Tibial artery (tissue), 4 donors: ENCODE data around the gene WIZ.

Source experiments
- DNase-seq, 2 donors: peaks; one replicate each; pipeline ENCODE4 v3.0.0-alpha.2; 2019
- H3K27ac ChIP-seq, 2 donors: fragments of 200-600 bp; sonication (generic) in 1 of 2; 1 replicate in 1 of 2; 2 replicates in 1 of 2; pipeline ENCODE4 v1.5.1; 2018 to 2019; ENCODE audit warnings: mild to moderate bottlenecking in 1 of 2
- H3K27me3 ChIP-seq, 2 donors: fragments of 200-600 bp; sonication (generic) in 1 of 2; one replicate each; pipeline versions ENCODE4 v1.5.1 to v1.6.0; 2016 to 2019
- H3K36me3 ChIP-seq, 3 donors: fragments of 200-600 bp; sonication (generic) in 2 of 3; one replicate each; pipeline ENCODE4 v1.5.1; 2016 to 2019; ENCODE audit warnings: mild to moderate bottlenecking in 2 of 3
- H3K4me1 ChIP-seq, 4 donors: fragments of 200-600 bp; sonication (generic) in 2 of 4; 1 replicate in 3 of 4; 2 replicates in 1 of 4; pipeline ENCODE4 v1.5.1; 2016 to 2019
- H3K4me3 ChIP-seq, 2 donors: fragments of 200-600 bp; sonication (generic) in 1 of 2; 1 replicate in 1 of 2; 2 replicates in 1 of 2; pipeline ENCODE4 v1.5.1; 2018 to 2019; ENCODE audit warnings: mild to moderate bottlenecking in 2 of 2
- H3K9me3 ChIP-seq, 3 donors: fragments of 200-600 bp; sonication (generic) in 1 of 3; one replicate each; pipeline ENCODE4 v1.5.1; 2016 to 2019
- intact Hi-C: fragments of 100-400 bp; cut with DNase I; formaldehyde crosslinking; loops from one replicate; pipeline ENCODE4 v1.15.0; 2023; ENCODE audit warnings: low total_unique reads
- TF ChIP-seq, protein P1 (sequence below), 2 experiments: fragments of 200-600 bp in 1 of 2; fragments of 450-650 bp in 1 of 2; IDR thresholded peaks; one replicate each; pipeline ENCODE4 v1.5.1; 2017 to 2019; ENCODE audit warnings: antibody characterized with exemption in 2 of 2, mild to moderate bottlenecking in 1 of 2, moderate library complexity in 1 of 2

WIZ gene

DNA sequence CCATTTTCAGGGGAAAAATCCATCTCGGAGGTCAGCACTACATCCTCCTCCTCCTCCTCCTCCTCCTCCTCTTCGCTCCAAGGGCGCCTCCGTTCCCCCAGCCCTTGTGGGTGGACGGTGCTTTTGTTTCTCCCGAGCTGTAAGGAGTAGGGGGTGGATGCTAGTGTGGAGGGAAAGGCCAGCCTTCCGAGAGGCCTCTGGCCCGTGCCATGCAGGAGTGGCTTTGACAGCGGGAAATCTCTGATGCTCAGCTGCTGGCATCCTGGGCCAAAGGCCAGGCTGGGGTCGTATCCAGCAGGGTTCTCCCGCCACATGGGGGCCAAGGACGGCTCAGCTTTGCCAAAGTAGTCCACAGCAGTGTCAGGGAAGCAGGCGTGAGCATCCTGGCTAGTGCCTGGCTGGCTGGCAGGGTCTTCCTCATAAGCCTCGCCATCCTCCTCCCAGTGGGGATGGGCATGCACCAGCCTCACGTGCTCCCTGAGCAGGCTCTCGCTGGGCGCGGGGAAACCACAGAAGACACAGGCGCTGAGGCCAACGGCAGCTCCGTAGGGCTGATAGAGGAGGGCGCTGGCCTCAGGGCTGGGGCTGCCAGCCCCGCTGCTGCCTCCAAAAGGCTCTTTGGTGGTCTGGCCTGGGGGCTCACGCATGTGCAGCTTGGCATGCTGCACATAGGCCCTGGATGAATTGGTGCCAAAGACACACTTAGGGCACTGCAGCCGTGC, 10.5 kb downstream of the WIZ start:
- Histone ChIP-seq H3K27ac (peak overlapping the region; percentile 59 to 68), H3K9me3 (no peaks in the 10 kb centered on the region), H3K36me3 (peaks cover 0 to 26% (median 0%) of the 10 kb centered on the region in 3 donors), H3K27me3 (no peaks in the 10 kb centered on the region), H3K4me3 (no peak overlapping the region), H3K4me1 (peaks cover 0 to 57% (median 49%) of the 10 kb centered on the region in 4 donors)
- no peak for DNase-seq
- intact Hi-C loops: loop anchor here (10.0 kb wide), 1 partner anchor 264 kb away; no protein-coding TSS in a partner anchor
- TF ChIP-seq, protein P1, sequence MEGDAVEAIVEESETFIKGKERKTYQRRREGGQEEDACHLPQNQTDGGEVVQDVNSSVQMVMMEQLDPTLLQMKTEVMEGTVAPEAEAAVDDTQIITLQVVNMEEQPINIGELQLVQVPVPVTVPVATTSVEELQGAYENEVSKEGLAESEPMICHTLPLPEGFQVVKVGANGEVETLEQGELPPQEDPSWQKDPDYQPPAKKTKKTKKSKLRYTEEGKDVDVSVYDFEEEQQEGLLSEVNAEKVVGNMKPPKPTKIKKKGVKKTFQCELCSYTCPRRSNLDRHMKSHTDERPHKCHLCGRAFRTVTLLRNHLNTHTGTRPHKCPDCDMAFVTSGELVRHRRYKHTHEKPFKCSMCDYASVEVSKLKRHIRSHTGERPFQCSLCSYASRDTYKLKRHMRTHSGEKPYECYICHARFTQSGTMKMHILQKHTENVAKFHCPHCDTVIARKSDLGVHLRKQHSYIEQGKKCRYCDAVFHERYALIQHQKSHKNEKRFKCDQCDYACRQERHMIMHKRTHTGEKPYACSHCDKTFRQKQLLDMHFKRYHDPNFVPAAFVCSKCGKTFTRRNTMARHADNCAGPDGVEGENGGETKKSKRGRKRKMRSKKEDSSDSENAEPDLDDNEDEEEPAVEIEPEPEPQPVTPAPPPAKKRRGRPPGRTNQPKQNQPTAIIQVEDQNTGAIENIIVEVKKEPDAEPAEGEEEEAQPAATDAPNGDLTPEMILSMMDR (IDR thresholded peaks at IDR 0.05): no peak

DNA sequence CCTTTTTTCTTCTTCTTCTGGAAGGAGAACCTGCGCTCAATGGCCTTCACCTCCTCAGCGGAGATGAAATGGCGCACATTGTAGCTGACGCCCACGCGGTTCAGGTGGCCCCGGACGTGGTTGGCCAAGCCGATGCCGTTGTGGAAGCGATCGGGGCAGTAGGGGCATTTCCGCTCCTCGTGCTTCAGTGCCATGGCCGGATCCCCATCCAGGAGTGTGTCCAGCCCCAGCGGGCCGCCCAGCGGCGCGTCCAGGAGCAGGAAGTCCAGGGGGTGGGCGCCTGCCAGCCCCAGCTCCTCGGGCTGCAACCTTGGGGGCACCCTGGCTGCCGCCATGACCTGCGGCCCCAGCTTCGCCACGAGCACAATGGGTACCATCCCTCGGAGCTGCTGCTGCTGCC, 11.2 kb downstream of the WIZ start:
- Histone ChIP-seq H3K4me3 (no peak overlapping the region), H3K27me3 (no peaks in the 10 kb centered on the region), H3K36me3 (peaks cover 0 to 26% (median 0%) of the 10 kb centered on the region in 3 donors), H3K27ac (peak overlapping the region; percentile 59 to 68), H3K4me1 (peaks cover 0 to 53% (median 45%) of the 10 kb centered on the region in 4 donors), H3K9me3 (no peaks in the 10 kb centered on the region)
- intact Hi-C loops: loop anchor here (10.0 kb wide), 1 partner anchor 264 kb away; no protein-coding TSS in a partner anchor
- DNase-seq: no peak
- TF ChIP-seq, protein P1 (IDR thresholded peaks at IDR 0.05): no peak

DNA sequence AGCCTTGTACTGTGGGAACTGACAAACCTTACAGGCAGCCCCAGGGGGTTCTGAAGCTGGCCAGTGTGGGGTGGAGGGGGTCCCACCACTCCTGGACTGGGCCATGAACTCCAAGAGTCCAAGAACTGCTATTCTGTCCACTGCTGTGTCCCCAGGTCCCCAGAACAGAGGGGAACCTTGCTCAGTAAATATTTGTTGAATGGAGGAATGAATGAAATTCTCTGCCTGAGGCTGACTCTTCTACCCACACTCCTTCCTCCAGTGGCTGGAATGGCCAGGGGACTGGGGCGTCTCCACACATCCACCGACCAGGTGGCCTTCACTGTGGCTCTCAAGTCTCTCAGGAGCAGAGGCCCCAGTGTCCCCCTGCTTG, 11.6 kb downstream of the WIZ start:
- Histone ChIP-seq H3K27me3 (no peaks in the 10 kb centered on the region), H3K27ac (peak overlapping the region; percentile 59 to 68), H3K4me3 (no peak overlapping the region), H3K9me3 (no peaks in the 10 kb centered on the region), H3K4me1 (peaks cover 0 to 53% (median 43%) of the 10 kb centered on the region in 4 donors), H3K36me3 (peaks cover 0 to 26% (median 0%) of the 10 kb centered on the region in 3 donors)
- TF ChIP-seq, protein P1 (IDR thresholded peaks at IDR 0.05): no peak
- DNase-seq: no peak
- intact Hi-C loops: loop anchor here (10.0 kb wide), 1 partner anchor 263 kb away; no protein-coding TSS in a partner anchor

DNA sequence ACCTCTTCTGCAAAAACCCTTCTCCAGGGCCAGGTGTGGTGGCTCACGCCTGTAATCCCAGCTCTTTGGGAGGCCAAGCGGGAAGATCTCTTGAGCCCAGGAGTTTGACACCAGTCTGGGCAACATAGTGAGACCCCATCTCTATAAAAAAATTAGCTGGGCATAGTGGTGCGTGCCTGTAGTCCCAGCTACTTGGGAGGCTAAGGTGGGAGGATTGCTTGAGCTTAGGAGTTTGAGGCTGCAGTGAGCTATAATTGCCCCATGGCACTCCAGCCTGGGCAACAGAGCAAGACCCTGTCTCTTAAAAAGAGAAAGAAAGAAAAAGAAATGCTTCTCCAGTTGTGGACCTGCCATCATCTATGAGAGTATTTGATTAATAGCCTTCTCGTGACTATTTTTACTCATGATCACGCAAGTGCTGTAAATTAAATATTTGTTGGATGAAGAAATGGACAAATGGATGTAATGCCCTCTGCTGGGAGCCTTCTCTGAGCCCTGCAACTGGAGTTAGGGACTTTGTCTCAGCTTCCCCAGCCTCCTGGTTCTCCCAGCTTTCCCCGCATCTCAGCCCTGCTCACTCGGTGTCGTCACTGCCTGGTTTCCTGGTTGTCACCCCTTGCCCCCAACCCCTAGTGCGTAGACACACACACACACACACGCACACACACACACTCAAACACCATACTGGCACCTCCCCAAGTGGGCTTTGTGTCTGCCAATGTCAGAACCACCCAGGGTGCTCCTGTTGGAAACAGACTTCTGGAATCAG, 12.2 kb downstream of the WIZ start:
- Histone ChIP-seq H3K4me3 (no peak overlapping the region), H3K4me1 (peaks cover 0 to 51% (median 39%) of the 10 kb centered on the region in 4 donors), H3K27ac (peak overlapping the region; percentile 59 to 68), H3K27me3 (no peaks in the 10 kb centered on the region), H3K36me3 (peaks cover 0 to 26% (median 0%) of the 10 kb centered on the region in 3 donors), H3K9me3 (no peaks in the 10 kb centered on the region)
- TF ChIP-seq, protein P1 (IDR thresholded peaks at IDR 0.05): peak; percentile 39 to 41
- intact Hi-C loops: loop anchor here (10.0 kb wide), 1 partner anchor 263 kb away; no protein-coding TSS in a partner anchor
- DNase-seq: peak in 1 of 2 donors; percentile 85

DNA sequence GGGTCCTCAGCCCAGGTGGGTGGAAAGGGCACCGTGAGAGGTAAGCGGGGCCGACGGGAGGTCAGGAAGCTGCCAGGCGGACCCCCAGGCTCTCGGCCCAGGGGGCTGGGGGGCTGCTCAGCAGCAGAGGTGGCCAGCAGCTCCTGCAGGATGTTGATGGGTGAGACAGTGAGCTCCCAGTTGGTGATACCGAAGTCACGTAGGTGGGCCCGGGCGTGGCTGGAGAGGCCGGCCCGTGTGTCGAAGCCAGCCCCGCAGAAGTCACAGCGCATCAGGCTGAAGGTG, 13.0 kb downstream of the WIZ start:
- Histone ChIP-seq H3K4me3 (no peak overlapping the region), H3K27me3 (no peaks in the 10 kb centered on the region), H3K4me1 (peaks cover 0 to 48% (median 41%) of the 10 kb centered on the region in 4 donors), H3K27ac (peak overlapping the region; percentile 59 to 68), H3K9me3 (no peaks in the 10 kb centered on the region), H3K36me3 (peaks cover 0 to 26% (median 0%) of the 10 kb centered on the region in 3 donors)
- TF ChIP-seq, protein P1 (IDR thresholded peaks at IDR 0.05): no peak
- intact Hi-C loops: loop anchor here (10.0 kb wide), 1 partner anchor 262 kb away; no protein-coding TSS in a partner anchor
- DNase-seq: no peak
